DND-41 (cell line): ENCODE measurements around the gene CHN2.

Experiments
- EZH2 ChIP-seq: IDR thresholded peaks from 3 replicates; pipeline ENCODE4 v1.6.1; 2012; ENCODE audit warnings: borderline replicate concordance, low read depth, mild to moderate bottlenecking, moderate library complexity, low read length, inconsistent platforms; ENCODE audit not compliant: severe bottlenecking
- TF ChIP-seq, protein P1 (sequence below): IDR thresholded peaks from 2 replicates; pipeline ENCODE4 v1.5.1; 2012; ENCODE audit warnings: borderline replicate concordance, low read length, moderate library complexity, mild to moderate bottlenecking; ENCODE audit not compliant: poor library complexity, severe bottlenecking; ENCODE audit errors: extremely low read depth

DNA sequence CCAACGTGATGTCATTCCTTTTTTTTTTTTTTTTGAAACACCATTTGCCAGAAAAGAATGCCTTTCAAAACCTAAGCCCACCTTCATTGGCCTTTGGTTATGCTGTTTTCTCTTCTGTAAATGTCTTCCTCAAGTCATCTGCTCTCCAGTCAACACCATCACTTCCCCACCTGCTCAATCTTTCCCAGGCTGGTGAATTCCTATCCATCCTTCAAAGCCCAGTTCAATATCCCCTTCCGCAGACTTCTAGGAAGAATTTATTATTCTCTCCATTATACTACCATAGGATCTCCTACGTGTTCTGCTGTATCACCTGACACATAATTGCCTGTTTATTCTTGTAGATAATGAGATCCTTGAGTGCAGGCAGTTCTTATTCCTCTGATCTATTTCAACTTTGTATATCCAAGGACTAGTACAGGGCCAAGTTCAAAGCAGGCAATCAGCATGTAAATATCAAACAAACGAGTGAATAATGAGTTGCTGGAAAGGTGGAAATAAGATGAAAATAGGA, 295.6 kb downstream of the CHN2 start:
- TF ChIP-seq, protein P1, sequence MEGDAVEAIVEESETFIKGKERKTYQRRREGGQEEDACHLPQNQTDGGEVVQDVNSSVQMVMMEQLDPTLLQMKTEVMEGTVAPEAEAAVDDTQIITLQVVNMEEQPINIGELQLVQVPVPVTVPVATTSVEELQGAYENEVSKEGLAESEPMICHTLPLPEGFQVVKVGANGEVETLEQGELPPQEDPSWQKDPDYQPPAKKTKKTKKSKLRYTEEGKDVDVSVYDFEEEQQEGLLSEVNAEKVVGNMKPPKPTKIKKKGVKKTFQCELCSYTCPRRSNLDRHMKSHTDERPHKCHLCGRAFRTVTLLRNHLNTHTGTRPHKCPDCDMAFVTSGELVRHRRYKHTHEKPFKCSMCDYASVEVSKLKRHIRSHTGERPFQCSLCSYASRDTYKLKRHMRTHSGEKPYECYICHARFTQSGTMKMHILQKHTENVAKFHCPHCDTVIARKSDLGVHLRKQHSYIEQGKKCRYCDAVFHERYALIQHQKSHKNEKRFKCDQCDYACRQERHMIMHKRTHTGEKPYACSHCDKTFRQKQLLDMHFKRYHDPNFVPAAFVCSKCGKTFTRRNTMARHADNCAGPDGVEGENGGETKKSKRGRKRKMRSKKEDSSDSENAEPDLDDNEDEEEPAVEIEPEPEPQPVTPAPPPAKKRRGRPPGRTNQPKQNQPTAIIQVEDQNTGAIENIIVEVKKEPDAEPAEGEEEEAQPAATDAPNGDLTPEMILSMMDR = no peak
- TF ChIP-seq EZH2 = no peak
